IPS-NIHi7 (cell line): ENCODE results near the gene JAKMIP3.
A peak's percentile ranks its signal among the peaks of the same experiment; 100 is the strongest.

Experiments used
- DNase-seq: peaks from one replicate; pipeline ENCODE4 v3.0.0; 2012; ENCODE audit warnings: mixed read lengths; ENCODE audit errors: extremely low spot score

The JAKMIP3 gene

DNA sequence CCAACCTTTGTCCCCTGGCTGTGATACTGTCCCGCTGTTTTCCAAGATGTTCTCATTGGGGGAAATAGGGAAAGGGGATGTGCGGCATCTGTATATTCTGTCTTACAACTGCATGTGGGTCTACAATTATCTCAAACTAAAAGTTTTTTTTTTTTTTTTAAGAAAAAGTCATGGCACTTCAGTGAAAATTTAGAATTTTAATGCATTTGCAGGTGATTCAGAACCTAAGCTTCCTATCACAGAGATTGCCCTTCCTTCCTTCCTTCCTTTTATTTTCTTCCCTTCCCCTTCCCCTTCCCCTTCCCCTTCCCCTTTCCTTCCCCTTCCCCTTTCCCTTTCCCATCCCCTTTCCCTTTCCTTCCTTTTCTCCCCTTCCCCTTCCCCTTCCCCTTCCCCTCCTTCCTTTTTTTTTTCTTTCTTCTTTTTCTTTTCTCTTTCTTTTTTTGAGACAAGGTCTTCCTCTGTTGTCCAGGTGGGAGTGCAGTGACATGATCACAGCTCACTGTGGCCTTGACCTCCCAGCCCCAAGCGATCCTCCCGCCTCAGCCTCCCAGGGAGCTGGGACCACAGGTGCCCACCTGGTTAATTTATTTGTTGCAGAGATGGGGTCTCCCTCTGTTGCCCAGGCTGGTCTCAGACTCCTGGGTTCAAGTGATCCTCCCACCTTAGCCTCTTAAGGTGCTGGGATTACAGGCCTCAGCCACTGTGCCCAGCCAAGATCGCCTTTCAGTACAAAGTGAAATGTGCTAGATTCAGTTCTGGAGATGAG is 32.0 kb downstream of the JAKMIP3 start:
- no peak for DNase-seq

DNA sequence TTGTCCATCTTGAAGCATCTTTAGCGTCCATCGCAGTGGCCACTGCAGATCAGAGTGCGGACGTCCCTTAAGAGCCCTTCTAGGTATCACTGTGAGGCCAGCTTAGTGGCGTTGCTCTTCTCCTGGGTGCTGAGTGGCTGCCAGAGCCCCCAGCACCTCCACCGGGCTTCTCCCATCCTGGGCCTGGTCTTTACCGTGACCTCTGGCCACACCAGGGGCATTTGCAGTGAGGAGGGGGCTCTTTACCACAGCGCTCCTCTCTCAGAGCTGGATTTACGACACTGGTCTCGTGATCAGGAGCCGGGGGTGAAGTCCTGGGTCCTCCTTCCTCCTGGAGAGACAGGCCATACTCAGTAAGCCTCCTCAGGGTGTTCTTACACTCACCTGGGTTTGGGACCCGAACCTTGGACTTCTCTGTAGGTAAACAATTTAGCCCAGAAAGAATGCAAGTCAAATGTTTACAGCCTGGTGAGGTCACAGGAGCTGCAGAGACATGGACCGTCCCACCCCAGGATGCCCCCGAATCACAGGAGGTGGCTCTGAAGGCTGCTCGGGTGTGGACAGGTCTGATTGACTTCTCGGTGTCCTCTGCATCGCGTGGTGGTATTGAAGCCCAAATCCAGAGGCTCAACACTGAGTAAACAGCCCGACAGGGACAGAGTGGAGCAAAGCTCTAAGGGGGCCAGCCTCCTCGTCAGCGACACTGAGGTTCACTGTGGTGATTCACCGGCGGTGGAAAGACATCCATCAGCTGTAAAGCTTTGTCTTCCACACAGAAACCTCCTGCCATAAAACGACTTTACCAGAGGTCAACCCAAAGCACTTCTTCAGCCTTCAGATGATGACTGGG is 33.0 kb downstream of the JAKMIP3 start:
- no peak for DNase-seq

DNA sequence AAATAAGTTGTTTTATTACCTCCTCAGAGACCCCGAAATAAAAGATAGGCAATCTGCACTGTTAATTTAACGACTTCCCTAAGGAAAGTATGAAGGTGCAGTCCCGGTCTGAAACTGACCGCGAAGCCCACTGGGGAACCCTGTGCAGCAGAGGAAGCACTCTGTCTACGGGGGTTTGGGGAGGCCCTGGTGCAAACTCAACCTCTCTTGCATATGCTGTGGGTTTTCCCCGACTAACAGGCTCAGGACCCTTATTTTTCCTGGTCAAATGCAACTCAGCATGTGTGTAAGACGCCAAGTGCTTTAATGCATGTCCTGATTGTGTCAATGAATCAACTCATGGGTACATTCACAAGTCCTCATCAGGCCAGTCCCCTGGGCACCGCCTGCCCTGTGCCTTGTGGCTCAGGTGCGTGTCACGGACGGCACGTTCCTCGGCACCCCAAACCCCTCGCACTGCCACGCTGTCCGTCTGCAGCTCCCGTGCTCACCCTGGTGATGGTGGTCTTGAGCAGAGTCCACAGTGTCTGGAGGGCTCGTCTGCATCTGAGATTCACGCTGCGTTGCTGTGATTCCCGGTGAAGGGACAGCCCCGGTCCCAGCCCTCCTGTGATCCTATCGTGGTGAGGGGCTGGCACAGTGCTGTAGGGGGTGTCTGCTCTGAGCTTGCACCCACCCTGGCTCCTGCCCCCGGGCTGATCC is 33.8 kb downstream of the JAKMIP3 start:
- DNase-seq, result no peak

DNA sequence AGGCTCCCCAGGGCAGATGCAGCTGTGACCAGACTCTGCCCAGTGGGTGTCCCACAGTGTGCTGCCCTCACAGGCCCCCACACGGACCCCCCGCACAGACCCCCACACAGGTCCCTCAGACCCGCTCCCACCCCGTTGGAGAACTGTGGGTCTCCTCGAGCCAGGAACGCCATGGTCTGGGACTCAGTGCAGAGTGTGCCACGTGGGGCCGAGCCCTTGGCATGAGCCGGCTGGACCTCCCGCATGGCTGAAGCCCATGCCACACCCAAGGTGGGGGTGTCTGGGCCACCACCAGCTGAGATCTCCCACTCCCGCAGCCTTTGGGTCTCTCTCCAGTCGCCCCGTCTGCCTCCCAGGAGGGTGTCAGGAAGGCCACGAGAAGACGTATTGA is 34.3 kb downstream of the JAKMIP3 start:
- no peak for DNase-seq

DNA sequence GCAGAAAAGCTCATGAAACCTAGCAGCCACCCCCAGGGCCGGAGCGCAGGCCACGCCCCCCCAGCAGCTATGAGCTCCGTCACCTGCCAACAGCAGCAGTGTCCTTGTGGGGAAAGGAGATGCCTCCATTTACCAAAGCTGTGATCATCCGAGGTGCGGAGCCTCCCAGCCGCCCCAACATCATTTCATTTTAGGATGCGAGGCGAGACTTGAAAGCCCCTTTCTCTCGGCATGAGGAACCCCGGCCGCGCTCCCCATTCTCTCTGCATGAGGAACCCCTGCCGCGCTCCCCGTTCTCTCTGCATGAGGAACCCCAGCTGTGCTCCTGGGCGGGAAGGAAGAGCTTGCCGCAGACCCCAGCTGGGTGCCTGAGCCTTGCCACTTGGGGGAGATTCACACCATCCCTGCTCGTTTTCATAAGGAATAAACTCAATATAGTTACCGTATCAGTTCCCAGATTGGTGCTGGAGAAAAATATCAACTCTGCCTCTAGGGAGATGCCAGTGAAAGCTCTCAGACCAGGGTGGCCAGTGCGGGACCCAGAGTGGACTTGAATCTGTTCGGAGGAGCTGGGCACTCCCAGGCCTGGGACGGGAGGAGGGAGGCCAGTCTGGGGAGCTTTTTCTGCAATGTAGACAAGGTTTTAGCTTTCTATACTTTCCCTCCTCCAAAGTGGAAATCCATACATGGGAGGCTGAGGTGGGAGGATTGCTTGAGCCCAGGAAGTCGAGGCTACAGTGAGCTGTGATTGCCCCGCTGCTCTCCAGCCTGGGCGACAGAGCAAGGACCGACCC is 35.0 kb downstream of the JAKMIP3 start:
- DNase-seq, result no peak

DNA sequence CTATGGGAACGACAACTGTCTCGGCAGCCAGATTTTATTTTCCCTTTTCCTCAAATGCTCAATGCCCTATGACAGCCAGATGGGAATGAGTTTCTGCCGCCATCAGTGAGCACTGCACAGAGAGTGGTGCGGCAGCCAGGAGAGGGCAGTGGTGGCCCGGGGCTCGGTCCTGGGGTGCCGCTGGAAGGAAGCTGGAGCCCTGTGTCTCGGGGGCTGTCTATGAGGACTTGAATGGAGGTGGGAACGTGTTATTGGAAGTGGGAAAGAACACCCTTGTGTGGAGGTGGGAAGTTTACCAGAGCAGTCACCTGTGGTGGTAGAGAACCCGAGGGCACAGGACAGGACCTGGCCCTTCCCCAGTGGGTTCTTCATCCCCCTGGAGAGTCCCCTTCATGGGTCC is 35.8 kb downstream of the JAKMIP3 start:
- peak; percentile 43 for DNase-seq

DNA sequence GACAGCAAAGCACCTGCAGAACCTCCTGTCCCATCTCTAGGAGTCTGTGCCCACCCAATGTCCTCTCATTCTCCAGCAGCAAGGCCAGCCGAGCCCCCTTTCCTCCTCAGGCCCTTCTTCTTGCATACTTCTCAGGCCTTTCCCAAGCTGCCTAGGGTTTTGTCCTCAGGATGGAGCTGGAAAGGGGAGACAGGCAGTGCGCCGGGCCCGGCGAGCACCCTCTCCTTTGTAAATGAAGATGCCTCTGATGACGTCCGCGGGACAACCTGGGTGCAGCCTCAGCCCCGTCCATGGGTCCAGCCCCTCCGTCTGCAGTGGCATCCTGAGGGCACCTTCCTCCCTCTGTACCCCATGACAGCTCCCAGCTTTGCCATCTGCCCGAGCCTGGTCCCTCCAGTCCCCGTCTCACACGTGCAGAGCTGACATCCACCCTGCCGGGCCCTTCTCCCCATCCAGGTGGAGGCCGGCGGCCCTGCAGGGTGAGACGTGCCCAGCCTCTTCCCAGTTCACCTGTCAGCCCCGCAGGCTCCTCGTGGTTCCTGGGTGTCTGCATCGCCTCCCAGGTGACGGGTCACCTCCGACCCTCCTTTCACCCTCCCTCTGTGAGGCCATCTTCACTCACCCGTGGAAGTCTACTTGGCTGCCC is 36.4 kb downstream of the JAKMIP3 start:
- DNase-seq, result no peak

DNA sequence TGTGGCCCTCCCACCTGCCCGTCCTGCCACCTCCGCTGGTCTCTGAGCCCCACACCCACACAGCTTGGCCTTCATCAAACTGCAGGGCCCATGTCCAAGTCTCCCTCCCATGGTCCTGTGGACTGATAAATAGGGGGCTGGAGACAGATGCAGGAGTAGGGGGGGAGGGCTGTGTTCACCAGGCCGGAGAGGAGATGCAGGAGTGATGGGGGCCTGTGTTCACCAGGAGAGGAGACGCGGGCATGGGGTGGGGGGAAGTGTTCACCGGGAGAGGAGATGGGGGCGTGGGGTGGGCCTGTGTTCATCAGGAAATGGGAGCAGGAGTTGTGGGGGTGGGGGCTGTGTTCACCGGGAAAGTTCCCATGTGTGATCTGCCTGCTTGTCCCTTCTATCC is 37.0 kb downstream of the JAKMIP3 start:
- no peak for DNase-seq

DNA sequence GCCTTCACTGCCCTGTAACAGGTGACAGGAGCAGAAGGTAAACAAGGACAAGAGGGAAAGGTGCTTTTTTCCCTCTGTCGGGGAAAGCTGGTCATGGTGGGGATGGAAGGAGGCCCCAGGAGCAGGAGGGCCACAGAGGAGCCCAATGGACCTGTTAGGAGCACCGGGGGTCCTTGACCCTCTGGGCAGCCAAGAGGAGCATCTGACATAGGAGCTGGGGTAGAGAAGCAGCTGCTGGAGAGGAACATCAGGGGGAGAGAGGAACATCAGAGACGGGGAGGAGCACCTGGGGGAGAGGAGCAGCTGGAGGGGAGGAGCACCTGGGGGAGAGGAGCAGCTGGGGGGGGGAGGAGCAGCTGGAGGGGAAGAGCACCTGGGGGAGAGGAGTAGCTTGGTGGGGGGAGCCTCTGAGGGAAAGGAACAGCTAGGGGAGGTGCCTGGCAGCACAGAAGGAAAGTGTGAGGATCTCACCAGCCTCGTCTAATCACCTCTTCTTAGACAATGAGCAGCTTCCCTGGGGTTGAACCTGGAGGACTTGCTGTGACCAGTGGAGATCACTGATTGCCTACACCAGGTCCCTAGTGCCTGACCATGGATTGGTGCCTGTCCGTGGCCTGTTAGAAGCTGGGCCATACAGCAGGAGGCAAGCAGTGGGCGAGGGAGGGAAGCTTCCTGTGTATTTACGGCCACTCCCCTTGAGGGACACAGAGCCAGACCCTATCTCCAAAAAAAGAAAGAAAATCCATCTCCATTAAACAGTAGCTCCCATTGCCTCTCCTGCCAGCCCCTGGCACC is 37.6 kb downstream of the JAKMIP3 start:
- no peak for DNase-seq

DNA sequence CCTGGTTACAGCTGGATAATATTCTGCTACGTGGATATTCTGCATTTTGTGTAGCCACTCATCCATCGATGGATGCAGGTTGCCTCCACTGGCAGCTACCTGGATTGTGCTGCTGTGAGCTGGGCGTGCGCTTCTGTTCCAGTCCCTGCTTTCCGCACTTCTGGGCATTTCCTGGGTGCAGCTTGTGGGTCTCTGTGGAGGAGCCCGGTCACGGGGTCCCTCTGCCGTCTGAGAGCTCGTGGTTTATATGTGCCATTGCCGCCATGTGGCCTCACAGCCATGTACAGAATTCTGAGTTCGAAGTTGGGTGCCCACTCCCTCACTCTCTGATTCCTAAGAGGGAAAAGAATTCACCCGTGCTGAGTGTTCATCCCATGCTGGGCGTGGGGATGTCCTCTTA is 38.3 kb downstream of the JAKMIP3 start:
- DNase-seq, result no peak

DNA sequence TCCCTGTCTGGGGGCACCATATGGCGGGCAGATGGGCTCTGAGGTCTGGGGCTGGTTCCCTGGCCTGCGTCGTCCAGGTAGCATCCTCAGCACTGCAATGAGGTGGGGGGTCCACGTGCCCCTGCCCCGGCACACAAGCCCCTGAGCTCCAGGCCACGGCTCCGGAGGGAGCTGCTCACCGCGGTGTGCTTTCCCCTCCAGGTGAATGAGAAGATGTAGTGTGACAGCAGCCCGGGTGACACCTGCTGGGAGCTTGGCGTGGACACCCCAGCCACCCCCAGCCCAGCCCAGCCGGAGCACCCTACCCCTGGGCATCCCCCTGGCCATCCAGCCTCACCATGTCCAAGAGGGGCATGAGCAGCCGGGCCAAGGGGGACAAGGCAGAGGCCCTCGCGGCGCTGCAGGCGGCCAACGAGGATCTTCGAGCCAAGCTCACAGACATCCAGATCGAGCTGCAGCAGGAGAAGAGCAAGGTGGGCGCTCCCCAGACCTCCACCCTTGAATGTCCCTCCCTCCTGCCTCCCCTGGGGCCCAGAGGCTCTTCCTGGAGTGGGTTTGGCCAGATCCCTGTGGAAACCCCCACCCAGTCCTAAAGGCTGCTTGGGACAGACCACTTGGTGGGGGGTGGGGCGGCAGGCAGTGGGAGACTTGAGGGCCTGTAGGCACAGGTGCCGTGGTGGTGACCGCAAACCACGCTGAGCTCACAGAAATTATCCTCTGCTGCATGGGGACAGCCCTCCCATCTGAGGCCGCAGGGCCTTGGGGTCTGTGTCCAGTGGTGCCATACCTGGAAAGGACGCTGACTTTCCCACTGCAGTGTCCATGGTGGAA is 38.9 kb downstream of the JAKMIP3 start:
- DNase-seq, result no peak

DNA sequence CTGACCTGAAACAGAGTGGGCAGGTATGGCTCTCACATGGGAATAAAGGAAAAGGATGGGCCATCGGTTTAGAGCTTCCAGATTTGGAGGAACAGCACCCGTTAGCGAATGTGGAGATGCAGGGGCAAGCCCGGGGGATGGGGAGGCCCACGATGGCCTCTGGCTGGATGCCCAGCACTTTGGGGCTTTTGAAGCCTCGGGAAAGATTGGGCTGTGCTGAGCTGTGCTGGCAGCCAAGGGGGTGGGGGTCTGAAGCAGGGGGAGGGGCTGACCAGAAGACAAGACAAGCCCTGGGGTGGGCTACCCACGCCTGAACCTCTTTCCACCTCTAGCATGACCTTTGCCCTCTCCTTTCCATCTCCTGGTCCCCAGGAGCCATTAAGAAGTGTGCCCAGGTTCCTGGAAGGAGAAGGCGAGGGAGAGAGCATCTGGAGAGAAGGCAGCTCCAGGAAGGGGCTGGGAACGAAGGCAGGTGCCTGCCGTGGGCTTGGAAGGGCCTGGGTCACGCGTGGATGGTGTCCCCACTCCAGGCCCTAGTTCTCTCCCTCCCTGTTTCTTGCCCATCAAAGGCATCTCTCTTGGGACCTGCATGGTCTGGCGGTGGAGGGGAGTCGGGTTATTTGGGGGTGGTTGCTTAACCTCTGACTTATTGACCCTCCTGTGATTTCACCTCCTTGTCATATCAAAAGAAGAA is 39.7 kb downstream of the JAKMIP3 start:
- no peak for DNase-seq

DNA sequence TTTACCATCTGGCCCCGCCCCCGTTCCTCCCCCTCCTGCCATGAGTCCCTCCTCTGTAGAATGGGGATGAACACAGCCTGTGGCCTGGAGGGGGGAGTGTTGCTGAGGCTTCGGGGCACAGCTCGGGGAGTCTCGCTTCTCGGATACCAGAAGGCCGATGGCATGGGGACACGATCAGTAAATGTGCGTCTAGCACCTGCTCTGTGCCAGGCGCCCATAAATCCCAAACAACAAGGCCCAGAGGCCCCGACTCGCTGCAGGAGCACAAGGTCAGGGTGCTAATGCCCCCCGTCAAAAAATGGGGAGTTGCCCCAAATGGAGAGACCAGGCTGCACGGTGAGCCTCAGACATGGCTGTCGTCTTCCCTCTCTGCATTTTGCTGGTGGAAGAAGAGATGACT is 40.7 kb downstream of the JAKMIP3 start:
- no peak for DNase-seq

DNA sequence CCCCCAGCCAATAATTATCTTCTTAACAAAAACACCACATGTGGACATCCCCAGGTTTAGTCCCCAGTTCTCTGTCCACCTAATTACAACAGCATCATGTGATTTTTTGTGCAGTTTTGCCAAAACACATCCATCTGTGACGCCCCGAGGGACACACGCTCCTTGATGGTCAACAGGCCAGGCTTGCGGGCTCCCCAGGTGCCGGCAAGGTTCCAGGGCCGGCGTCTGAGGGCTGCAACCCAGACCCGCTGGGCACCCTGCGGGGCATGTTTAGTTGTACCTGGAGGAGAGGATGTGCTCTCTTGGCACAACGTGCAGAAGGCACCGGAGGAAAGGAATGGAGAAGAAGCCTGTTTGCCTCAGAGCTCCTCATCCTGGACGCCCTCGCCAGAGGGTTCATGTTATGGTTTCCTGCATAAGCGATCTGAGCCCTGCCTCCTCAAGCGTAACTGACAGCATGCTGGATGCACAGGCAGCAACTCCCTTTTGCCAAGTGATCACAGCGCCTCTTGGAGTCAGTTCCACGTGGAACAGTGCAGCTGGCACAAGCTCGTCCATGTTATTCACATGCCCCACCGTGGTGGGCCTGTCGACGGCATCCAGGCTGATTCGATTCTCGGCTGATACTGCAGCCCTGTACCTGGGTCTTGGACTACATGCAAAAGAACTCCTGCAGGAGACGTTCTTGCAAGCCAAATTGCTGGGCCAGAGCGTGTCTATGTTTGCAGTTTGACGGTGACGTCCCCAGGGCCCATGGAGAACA is 41.6 kb downstream of the JAKMIP3 start:
- no peak for DNase-seq

DNA sequence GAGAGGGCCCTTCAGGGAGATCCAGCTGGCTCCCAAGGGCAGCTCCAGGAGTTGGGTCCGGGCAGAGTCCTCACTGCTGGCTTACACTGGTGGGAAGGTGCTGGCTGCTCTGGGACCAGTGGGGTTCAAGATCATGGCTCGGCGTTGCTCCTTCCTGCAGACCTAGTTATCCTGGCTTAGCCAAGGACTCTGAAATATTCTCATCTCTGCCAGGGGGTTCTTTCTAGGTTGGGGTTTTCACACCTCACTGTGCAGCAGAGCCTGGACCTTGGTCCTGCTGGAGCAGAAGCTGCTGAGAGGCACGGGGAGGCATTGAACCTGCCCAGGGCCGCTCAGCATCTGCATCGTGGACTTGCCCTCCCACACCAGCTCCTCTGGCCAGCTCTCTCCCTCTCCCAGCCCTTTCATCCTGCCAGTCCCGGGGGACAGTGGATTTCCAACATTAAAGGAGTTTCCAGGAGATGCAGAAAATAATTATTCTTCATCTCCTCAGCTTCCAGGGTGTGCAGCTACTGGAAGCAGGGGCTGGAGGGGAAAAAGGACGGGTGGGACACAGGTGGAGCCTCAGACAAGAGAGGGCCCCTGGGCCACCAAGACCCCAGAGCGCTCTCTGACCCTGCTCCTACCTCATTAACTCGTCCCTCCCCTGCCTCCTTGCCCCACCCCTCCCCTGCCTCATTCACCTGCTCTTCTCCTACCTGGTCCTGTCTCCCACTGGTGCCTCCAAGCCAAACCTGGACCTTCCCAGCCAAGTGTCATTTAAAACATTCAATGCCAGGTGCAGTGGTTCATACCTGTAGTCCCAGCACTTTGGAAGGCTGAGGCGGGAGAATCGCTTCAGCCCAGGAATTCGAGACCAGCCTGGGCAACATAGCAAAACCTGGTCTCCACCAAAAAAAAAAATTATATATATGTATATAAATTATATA is 42.5 kb downstream of the JAKMIP3 start:
- no peak for DNase-seq

DNA sequence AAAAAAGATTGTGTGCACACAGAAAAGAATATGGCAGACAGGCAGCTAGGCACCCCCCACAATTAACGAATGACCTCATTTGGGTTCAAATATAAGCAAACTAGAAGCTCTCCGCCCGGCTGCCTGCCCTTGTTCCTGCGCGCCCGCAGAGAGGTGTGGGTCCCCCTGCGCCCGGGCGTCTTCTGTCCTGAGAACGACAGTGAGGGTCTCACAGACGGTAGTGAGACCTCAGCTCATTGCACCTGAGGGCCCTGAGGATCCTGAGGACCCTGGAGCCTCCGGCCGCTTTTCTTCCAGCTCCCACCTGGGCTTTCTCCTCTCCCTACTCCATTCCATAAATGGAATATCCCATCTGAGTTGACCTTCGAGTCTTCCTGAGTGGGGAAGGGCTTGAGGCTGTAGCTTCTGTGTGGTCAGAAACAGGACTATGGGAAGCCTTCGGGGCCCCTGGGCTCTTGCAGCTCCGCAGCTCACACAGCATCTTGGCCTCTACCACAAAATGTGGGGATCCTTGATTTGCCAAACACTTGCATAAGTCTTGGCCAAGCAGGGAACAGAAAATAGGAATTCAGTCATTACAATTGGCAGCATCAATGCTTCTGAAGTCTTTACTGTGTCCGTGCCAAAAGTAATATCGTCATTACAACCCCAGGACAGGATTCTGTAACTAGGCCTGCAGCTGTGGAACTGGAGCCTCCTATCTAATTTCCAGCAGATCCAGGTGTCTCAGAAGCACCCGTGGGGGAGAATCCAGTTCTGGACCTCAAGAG is 43.8 kb downstream of the JAKMIP3 start:
- DNase-seq, result no peak
